ENCODE measurements around the gene CLSTN2.

DNA sequence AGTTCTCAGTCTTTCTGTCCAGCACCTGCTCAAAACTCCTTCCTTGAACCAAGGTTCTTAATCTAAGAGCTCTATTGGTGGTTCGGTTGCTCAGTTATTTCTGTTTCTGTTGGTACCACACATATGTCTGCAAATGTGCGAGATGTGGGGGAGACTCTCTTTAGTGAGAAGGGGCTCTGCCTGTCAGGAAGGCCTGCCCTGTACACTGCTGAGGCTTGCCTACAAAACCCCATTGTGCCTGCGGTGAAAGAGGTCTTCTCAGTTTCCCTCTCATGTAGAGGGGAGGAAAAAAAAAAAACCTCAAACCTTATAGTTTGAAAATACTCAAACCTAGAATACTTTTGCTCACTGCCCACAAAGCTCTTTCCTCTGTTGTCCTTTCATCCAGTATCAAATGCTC, 142.4 kb downstream of the CLSTN2 start:
- TF ChIP-seq, protein P1, sequence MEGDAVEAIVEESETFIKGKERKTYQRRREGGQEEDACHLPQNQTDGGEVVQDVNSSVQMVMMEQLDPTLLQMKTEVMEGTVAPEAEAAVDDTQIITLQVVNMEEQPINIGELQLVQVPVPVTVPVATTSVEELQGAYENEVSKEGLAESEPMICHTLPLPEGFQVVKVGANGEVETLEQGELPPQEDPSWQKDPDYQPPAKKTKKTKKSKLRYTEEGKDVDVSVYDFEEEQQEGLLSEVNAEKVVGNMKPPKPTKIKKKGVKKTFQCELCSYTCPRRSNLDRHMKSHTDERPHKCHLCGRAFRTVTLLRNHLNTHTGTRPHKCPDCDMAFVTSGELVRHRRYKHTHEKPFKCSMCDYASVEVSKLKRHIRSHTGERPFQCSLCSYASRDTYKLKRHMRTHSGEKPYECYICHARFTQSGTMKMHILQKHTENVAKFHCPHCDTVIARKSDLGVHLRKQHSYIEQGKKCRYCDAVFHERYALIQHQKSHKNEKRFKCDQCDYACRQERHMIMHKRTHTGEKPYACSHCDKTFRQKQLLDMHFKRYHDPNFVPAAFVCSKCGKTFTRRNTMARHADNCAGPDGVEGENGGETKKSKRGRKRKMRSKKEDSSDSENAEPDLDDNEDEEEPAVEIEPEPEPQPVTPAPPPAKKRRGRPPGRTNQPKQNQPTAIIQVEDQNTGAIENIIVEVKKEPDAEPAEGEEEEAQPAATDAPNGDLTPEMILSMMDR (IDR thresholded peaks at IDR 0.05), result no peak
- no peak for TF ChIP-seq POLR2A (IDR thresholded peaks at IDR 0.05)
